ENCODE results near the gene NT5C3B. TPM values are rescaled to one million over a fixed set of nuclear protein-coding genes. Genes with fewer than 3 reads are reported as not detected.

NT5C3B gene
- total and polyA plus RNA-seq, 3 donors from 2014 or later = 61.9 to 214 (median 74.3) TPM

DNA sequence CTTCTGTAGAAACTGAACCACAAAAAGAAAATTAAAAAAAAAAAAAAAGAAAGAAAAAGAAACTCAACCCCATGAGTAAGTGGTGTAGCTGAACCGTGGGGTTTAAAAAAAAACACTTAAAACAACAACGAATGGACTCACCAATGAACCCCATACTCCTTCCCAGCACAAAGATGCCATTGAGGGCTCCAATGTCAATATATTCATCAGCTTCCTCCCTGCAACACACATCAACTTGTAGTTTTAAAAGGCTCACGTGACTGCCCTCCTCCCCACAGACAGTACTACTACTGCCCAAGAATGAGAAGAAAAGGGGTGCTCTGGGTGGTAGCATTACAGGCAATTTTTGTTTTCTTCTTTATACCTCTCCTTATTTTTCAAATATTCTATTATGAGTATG is 32.5 kb upstream of the NT5C3B start:
- Histone ChIP-seq H3K9me3 (no peaks in the 10 kb centered on the region), H3K4me1 (peaks cover 9% of the 10 kb centered on the region), H3K27me3 (no peaks in the 10 kb centered on the region), H3K36me3 (ENCODE audit: low read depth, missing control alignments) (no peaks in the 10 kb centered on the region), H3K4me3 (no peak overlapping the region), H3K27ac (no peak overlapping the region)
- intact Hi-C loops (cut with DNase I; ENCODE audit: low total_unique reads) = no loop called here
- WGBS, 2 donors = 75 to 77% methylated on average over 3 of the region's 3 CpGs
- TF ChIP-seq POLR2A (IDR thresholded peaks at IDR 0.05) = no peak
- TF ChIP-seq, protein P1, sequence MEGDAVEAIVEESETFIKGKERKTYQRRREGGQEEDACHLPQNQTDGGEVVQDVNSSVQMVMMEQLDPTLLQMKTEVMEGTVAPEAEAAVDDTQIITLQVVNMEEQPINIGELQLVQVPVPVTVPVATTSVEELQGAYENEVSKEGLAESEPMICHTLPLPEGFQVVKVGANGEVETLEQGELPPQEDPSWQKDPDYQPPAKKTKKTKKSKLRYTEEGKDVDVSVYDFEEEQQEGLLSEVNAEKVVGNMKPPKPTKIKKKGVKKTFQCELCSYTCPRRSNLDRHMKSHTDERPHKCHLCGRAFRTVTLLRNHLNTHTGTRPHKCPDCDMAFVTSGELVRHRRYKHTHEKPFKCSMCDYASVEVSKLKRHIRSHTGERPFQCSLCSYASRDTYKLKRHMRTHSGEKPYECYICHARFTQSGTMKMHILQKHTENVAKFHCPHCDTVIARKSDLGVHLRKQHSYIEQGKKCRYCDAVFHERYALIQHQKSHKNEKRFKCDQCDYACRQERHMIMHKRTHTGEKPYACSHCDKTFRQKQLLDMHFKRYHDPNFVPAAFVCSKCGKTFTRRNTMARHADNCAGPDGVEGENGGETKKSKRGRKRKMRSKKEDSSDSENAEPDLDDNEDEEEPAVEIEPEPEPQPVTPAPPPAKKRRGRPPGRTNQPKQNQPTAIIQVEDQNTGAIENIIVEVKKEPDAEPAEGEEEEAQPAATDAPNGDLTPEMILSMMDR (IDR thresholded peaks at IDR 0.05) = no peak
- DNase-seq = no peak

DNA sequence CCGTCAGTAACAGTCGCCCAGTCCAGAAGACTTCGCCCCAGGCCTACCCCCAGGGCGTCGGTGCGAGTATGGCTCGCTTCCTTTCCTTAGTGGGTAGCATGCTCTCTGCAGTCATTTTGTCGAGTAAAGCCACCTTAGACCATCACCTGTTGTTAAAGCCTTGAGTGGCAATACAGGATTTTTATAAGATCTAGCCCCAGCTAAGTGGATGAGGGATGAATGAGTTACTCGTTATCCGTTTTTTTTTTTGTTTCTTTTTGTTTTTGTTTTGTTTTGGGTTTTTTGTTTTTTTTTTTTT is 29.5 kb upstream of the NT5C3B start:
- Histone ChIP-seq H3K9me3 (no peaks in the 10 kb centered on the region), H3K27ac (peak overlapping the region; percentile 75 to 89), H3K4me1 (peaks cover 18% of the 10 kb centered on the region), H3K36me3 (ENCODE audit: low read depth, missing control alignments) (no peaks in the 10 kb centered on the region), H3K4me3 (peak overlapping the region; percentile 89 to 92), H3K27me3 (no peaks in the 10 kb centered on the region)
- intact Hi-C loops (cut with DNase I; ENCODE audit: low total_unique reads) = no loop called here
- TF ChIP-seq, protein P1 (IDR thresholded peaks at IDR 0.05) = no peak
- TF ChIP-seq POLR2A (IDR thresholded peaks at IDR 0.05) = no peak
- WGBS, 2 donors = 1 to 2% methylated on average over 7 to 10 of the region's 10 CpGs
- DNase-seq = no peak

DNA sequence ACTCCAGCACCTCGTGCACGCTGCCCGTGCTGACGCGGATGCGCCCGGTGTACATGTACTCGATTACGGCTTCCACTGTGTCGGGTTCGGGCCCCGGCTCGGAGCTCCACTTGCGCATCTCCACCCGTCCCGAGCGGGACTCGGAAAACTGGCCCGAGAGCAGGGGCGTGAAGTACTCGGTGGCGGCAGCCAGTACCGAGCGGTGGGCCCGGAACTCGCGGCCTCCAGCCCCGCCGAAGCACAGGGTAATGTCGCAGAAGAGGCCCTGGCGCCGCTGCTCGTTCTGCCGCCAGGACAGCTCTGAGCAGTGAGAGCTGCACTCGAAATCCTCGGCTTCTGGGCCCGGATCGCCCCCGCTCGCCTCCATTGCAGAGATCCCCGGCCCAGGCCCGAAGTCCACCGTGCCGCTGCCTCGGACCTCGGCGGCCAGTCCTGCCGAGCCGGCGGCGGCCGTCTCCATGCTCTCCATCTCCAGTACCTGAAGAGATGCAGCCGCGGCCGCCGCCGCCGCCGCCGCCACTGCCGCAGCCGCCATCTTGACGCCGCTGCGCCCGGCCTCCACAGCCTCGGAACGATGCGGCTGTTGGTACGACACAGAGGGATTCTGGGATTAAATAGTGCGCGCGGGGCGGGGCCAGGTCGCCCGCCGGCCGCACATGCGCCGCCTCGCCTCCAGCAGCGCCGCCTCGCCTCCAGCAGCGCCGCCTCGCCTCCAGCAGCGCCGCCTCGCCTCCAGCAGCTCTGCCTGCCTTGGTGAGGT is 29.0 kb upstream of the NT5C3B start, which contains the start of gene KLHL11:
KLHL11 (minus strand) TSS at position 588 of the 760 bp plus-strand sequence; CDS start at position 535, 53 bp downstream.
- TF ChIP-seq, protein P1 (IDR thresholded peaks at IDR 0.05) = peak in 1 of 3 experiments; percentile 6
- TF ChIP-seq POLR2A (IDR thresholded peaks at IDR 0.05) = peak; percentile 57
- Histone ChIP-seq H3K27me3 (no peaks in the 10 kb centered on the region), H3K36me3 (ENCODE audit: low read depth, missing control alignments) (no peaks in the 10 kb centered on the region), H3K4me3 (peak within 1 kb of the TSS; percentile 89 to 92), H3K9me3 (no peaks in the 10 kb centered on the region), H3K4me1 (peaks cover 18% of the 10 kb centered on the region), H3K27ac (peak within 1 kb of the TSS; percentile 75 to 89)
- intact Hi-C loops (cut with DNase I; ENCODE audit: low total_unique reads) = no loop called here
- WGBS, 2 donors = 0 to 1% methylated on average over 2 to 21 of the region's 90 CpGs
- peak; percentile 95 for DNase-seq

DNA sequence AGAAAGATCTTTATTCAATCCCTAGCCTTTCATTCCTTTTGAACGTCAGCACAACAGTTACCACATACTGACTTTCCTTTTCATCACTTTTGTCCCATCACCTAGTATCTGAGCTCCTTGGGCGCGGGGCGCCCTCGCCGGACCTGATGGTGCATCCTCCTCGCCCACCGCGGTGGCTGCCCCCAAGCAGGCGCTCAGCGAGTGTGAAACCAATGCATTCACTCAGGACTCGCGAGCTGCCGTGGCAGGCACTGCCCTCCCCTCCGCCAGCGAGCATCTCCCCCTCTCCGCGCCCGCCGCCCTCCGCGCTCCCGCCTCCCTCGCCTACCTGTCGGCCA is 28.4 kb upstream of the NT5C3B start:
- H3K4me3 ChIP-seq = peak overlapping the region; percentile 89 to 92
- H3K9me3 ChIP-seq = no peaks in the 10 kb centered on the region
- peak overlapping the region; percentile 75 to 89 for H3K27ac ChIP-seq
- intact Hi-C loops (cut with DNase I; ENCODE audit: low total_unique reads) = no loop called here
- H3K4me1 ChIP-seq = peaks cover 18% of the 10 kb centered on the region
- no peaks in the 10 kb centered on the region for H3K27me3 ChIP-seq
- DNase-seq = peak; percentile 62
- H3K36me3 ChIP-seq (ENCODE audit: low read depth, missing control alignments) = no peaks in the 10 kb centered on the region
- WGBS, 2 donors = 0 to 1% methylated on average over 15 to 19 of the region's 25 CpGs
- TF ChIP-seq POLR2A (IDR thresholded peaks at IDR 0.05) = no peak
- TF ChIP-seq, protein P1 (IDR thresholded peaks at IDR 0.05) = no peak
